ENCODE data around the gene KRT85. TPM values are rescaled to one million over a fixed set of nuclear protein-coding genes. Genes with fewer than 3 reads are reported as not detected.

The KRT85 gene
- total RNA-seq (2022; extraction: Qiagen RNA extraction; ENCODE audit: low read depth), result not detected in 5 replicates

GRCh38 chr12:52366738-52367485, at the start of gene KRT85:
Gene KRT85 (minus strand): TSS chr12:52367481. CDS start chr12:52367405, 76 bp downstream.

GRCh38 chr12:52405922-52406385, 38.7 kb upstream of the KRT85 start, which contains the start of gene KRT82:
Gene KRT82 (minus strand): TSS chr12:52406335. CDS start chr12:52406277, 58 bp downstream.

GRCh38 chr12:52385226-52385702, 18.0 kb upstream of the KRT85 start, which contains the start of gene KRT84:
Gene KRT84 (minus strand): TSS chr12:52385652. CDS start chr12:52385585, 67 bp downstream.

GRCh38 chr12:52320784-52321400, 46.4 kb downstream of the KRT85 start, which contains the start of gene KRT83:
Gene KRT83 (minus strand): TSS chr12:52321398. CDS start chr12:52321335, 63 bp downstream.

Other genes starting within 250 kb of the KRT85 start
- gene KRT80, start 175.5 kb downstream of the KRT85 start, total RNA-seq (2022; extraction: Qiagen RNA extraction; ENCODE audit: low read depth), result 46.5 to 67.3 TPM (median 57.9 TPM) in 5 replicates
- 3,689 to 4,475 TPM (median 3,814 TPM) in 5 replicates for gene KRT7, start 134.2 kb downstream of the KRT85 start, total RNA-seq (2022; extraction: Qiagen RNA extraction; ENCODE audit: low read depth)
- 20.4 to 43.5 TPM (median 41.1 TPM) in 5 replicates for gene KRT86, start 92.8 kb downstream of the KRT85 start, total RNA-seq (2022; extraction: Qiagen RNA extraction; ENCODE audit: low read depth)
- gene KRT81, start 75.9 kb downstream of the KRT85 start, total RNA-seq (2022; extraction: Qiagen RNA extraction; ENCODE audit: low read depth), result 2,679 to 3,731 TPM (median 3,430 TPM) in 5 replicates
- gene KRT83, start 46.1 kb downstream of the KRT85 start, total RNA-seq (2022; extraction: Qiagen RNA extraction; ENCODE audit: low read depth), result 2.2 to 6.1 TPM (median 5.3 TPM) in 5 replicates
- gene KRT84, start 18.2 kb upstream of the KRT85 start, total RNA-seq (2022; extraction: Qiagen RNA extraction; ENCODE audit: low read depth), result not detected in 5 replicates
- gene KRT82, start 38.9 kb upstream of the KRT85 start, total RNA-seq (2022; extraction: Qiagen RNA extraction; ENCODE audit: low read depth), result not detected in 5 replicates
- 0.19 to 0.29 TPM (median 0.23 TPM) in 5 replicates for gene KRT75, start 66.9 kb upstream of the KRT85 start, total RNA-seq (2022; extraction: Qiagen RNA extraction; ENCODE audit: low read depth)
- gene KRT6B, start 84.7 kb upstream of the KRT85 start, total RNA-seq (2022; extraction: Qiagen RNA extraction; ENCODE audit: low read depth), result 0.06 TPM in 1 of 5 replicates, not detected in the others
- not detected in 5 replicates for gene KRT6C, start 106.3 kb upstream of the KRT85 start, total RNA-seq (2022; extraction: Qiagen RNA extraction; ENCODE audit: low read depth)
- gene KRT6A, start 125.8 kb upstream of the KRT85 start, total RNA-seq (2022; extraction: Qiagen RNA extraction; ENCODE audit: low read depth), result 0.15 to 0.42 TPM (median 0.29 TPM) in 5 replicates
- 0.08 to 0.25 TPM (median 0.09 TPM) in 3 of 5 replicates, not detected in the others for gene KRT5, start 152.9 kb upstream of the KRT85 start, total RNA-seq (2022; extraction: Qiagen RNA extraction; ENCODE audit: low read depth)
- gene KRT71, start 185.7 kb upstream of the KRT85 start, total RNA-seq (2022; extraction: Qiagen RNA extraction; ENCODE audit: low read depth), result not detected in 5 replicates
- not detected in 5 replicates for gene KRT74, start 206.4 kb upstream of the KRT85 start, total RNA-seq (2022; extraction: Qiagen RNA extraction; ENCODE audit: low read depth)
- gene KRT72, start 234.0 kb upstream of the KRT85 start, total RNA-seq (2022; extraction: Qiagen RNA extraction; ENCODE audit: low read depth), result not detected in 5 replicates